IMR-90 (cell line): ENCODE results near the gene HSFX2.
"Not testable (repeated sequence)": the region's sequence is repeated elsewhere in the genome, so short reads cannot be mapped to it uniquely, and the experiment has no call there.

Source experiments
- BHLHE40 ChIP-seq: fragments of 150-350 bp; IDR thresholded peaks from 2 replicates; pipeline ENCODE4 v1.6.1; 2016; ENCODE audit warnings: mild to moderate bottlenecking, low read depth, low read length
- CEBPB ChIP-seq: IDR thresholded peaks from 2 replicates; pipeline ENCODE4 v1.6.1; 2012; ENCODE audit warnings: low read depth, low read length, improper control_type of control experiment
- CTCF ChIP-seq: conservative IDR thresholded peaks from 2 replicates; pipeline ENCODE4 v1.5.1; 2012; ENCODE audit warnings: mild to moderate bottlenecking, low read depth, low read length, improper control_type of control experiment
- ELK1 ChIP-seq: fragments of 150-350 bp; IDR thresholded peaks from 2 replicates; pipeline ENCODE4 v1.6.1; 2016; ENCODE audit warnings: low read depth, mild to moderate bottlenecking, low read length, moderate library complexity, borderline replicate concordance
- POLR2A ChIP-seq: IDR thresholded peaks from 2 replicates; pipeline ENCODE4 v1.6.1; 2012; ENCODE audit warnings: mild to moderate bottlenecking, low read depth, low read length
- RCOR1 ChIP-seq: IDR thresholded peaks from 2 replicates; pipeline ENCODE4 v1.6.1; 2012; ENCODE audit warnings: mild to moderate bottlenecking, low read length, improper control_type of control experiment; ENCODE audit not compliant: insufficient replicate concordance
- SMC3 ChIP-seq: fragments of 150-350 bp; IDR thresholded peaks from 2 replicates; pipeline ENCODE4 v1.6.1; 2016; ENCODE audit warnings: low read depth, mild to moderate bottlenecking, antibody characterized with exemption, low read length, moderate library complexity

- not testable (repeated sequence) for TF ChIP-seq CTCF, SMC3, RCOR1, POLR2A, ELK1, BHLHE40, CEBPB
These were observed 21.7 kb downstream of the HSFX2 start for GRCh38 chrX:149573456-149573855.
